ENCODE measurements around the gene CNGB1.

Gene CNGB1

DNA sequence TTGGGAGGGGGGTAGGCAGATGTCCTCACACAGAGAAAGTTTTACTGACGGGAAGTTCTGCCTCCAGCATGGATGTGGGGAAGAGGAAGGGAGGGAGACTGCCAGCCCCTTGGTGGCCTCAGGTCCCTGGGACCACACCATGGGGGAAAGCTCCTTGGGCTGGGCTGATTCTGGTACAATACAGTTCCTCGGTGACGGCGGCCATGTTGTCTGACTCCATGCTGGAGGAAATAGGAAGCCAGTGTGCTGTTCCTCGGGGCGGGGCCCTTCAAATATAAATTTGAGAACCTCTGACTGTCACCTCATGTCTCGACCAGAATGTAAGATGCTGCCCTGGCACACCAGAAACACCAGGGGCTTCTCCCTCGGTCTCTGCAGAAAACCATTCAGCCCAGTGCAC lies 66.8 kb downstream of the CNGB1 start:
- TF ChIP-seq, protein P1, sequence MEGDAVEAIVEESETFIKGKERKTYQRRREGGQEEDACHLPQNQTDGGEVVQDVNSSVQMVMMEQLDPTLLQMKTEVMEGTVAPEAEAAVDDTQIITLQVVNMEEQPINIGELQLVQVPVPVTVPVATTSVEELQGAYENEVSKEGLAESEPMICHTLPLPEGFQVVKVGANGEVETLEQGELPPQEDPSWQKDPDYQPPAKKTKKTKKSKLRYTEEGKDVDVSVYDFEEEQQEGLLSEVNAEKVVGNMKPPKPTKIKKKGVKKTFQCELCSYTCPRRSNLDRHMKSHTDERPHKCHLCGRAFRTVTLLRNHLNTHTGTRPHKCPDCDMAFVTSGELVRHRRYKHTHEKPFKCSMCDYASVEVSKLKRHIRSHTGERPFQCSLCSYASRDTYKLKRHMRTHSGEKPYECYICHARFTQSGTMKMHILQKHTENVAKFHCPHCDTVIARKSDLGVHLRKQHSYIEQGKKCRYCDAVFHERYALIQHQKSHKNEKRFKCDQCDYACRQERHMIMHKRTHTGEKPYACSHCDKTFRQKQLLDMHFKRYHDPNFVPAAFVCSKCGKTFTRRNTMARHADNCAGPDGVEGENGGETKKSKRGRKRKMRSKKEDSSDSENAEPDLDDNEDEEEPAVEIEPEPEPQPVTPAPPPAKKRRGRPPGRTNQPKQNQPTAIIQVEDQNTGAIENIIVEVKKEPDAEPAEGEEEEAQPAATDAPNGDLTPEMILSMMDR (IDR thresholded peaks at IDR 0.05; ENCODE audit: insufficient read depth, missing control alignments), result no peak
- FAIRE-seq (no peak), DNase-seq (ENCODE audit: insufficient read length, low spot score) (no peak)

DNA sequence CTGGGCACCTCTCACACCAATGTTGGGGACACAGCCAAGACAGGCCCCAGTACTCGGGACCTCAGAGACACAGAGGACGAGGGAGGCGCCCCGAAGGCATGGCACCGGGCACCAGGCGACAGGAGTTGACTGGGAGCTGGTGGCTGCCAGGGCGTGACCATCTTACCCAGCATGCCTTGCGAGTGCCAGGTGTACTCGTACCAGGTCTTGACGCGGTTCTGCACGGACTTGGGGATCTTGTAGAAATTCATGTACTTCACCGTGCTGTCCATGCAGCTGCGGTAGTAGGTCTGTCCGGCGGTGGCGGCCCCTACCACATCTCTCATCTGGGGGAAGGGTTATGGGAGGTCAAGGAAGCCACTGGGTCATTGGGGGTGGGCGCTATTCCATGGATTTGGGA lies 67.3 kb downstream of the CNGB1 start:
- TF ChIP-seq, protein P1 (IDR thresholded peaks at IDR 0.05; ENCODE audit: insufficient read depth, missing control alignments), result no peak
- no peak for DNase-seq (ENCODE audit: insufficient read length, low spot score)
- FAIRE-seq, result no peak

DNA sequence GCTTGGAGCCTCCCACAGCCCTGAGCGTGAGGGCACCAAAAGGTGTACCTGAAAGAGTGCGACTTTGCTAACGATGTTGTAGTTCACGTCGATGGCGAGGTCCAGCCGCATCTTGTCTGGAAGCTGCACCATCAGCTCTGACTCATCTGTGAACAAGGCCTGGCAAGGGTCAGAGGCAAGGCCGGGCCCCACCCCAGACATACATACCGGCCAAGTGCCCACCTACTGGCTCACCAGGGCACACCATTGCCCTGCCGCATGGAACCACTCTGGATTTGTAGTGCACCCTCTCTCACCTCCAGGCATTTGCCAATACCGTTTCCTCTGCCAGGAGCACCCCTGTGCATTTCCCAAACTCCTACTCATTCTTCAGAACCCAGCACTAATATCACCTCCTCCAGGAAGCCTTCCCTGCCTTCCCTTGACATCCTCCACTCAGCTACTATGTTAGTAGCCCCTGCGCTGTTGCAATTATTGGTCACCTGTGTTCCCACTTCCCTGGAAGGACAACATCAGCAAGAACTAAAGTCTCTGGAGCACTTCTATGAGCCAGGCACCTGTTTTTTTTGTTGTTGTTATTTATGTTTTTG lies 69.4 kb downstream of the CNGB1 start:
- TF ChIP-seq, protein P1 (IDR thresholded peaks at IDR 0.05; ENCODE audit: insufficient read depth, missing control alignments), result no peak
- no peak for FAIRE-seq
- DNase-seq (ENCODE audit: insufficient read length, low spot score), result no peak

DNA sequence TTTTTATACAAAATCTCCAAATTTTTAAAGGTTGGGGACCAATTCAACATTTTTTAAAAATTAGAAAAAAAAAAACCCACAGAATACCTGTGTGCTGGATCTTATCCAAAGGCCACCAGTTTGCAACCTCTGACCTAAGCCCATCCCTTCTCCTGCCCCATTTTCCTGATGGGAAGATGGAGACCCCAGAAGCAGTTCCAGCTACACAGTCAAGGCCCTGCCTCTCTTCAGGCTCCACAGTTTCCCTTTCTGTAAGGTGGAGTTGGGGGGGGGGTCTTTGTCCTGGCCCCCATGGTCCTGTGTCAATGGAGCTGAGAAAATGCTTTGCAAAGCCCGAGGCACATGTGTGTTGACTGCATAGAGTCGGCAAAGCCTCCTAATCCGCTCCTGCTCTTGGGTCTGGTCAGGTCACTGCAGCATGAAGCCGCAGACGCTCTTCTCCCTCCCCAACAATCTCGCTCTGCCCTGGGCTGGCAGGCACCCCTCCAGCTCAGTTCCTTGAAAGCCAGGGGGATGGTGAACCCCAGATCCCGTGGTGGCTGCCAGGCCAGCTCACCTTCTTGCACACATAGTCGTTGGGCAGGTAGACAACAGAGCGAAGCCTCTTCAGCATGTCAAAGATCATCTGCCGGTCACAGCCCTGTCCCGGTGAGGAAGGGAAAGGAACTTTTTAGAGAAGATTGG lies 70.0 kb downstream of the CNGB1 start:
- DNase-seq (ENCODE audit: insufficient read length, low spot score), result no peak
- FAIRE-seq, result no peak
- TF ChIP-seq, protein P1 (IDR thresholded peaks at IDR 0.05; ENCODE audit: insufficient read depth, missing control alignments), result no peak

DNA sequence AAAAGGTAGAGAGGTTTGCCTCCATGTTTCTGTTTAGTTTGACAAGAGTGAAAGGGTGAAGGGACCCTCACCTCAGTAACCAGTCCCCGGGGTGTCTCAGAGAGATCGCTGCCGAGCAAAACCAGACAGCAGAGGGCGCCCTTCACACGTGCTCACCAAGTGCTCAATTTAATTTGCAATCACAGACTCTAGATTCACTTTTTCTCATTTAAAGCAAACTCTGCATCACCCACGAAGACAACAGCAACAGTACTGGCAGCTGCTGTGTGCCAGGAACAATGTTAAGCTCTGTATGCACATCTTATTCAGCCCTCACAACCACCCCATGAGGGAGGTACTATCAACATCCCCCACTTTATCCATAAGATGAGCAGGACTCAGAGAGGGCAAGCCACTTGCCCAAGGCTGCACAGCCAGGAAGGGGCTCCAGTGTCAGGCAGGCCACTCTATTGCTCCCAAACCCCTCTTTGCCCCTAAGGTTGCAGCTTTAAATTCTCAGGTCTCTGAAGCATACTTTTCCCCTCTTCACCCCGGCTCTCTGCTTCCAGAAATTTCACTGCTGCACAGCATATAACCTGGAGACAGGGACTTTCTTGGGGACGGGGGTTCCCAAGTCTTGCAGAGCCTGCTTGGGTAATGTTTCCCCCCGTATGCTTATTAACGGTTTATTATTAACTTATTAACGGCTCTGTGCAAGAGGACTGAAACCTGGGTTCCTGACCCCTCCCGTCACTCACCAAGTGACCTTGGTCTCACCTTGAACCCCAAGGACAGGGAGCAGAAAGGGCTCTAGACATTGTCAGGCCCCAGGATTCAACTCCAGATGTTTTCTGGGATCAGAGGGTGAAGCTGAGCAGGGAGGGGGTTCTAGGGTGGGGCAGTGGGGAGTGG lies 70.9 kb downstream of the CNGB1 start:
- FAIRE-seq (no peak), DNase-seq (ENCODE audit: insufficient read length, low spot score) (peak; percentile 20)

DNA sequence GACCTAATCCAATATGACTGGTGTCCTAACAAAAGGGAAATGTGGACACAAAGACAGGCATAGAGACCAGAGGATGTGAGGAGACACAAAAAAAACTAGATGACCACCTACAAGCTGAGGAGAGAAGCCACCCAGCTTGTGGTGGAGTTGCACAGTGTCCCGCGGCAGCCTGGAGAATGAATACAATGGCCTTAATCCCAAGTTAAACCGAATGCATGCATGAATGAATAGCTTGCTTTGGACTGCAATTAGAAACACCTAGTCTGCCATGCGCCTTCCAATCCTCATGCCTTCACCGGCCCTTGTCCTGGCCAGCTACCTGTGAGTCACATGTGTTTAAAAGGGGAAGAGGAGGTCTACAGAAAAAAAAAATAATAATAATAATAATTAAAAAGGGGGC lies 72.0 kb downstream of the CNGB1 start:
- no peak for DNase-seq (ENCODE audit: insufficient read length, low spot score)
- no peak for FAIRE-seq
- TF ChIP-seq, protein P1 (IDR thresholded peaks at IDR 0.05; ENCODE audit: insufficient read depth, missing control alignments), result no peak

More for the DNA sequence above, 70.9 kb downstream of the CNGB1 start:
- TF ChIP-seq, protein P1 (IDR thresholded peaks at IDR 0.05; ENCODE audit: insufficient read depth, missing control alignments), result peak; percentile 84

Measured in D721Med (cell line).